ENCODE measurements around the gene TUT4. TPM values are rescaled to one million over a fixed set of nuclear protein-coding genes. Genes with fewer than 3 reads are reported as not detected.
A peak's percentile ranks its signal among the peaks of the same experiment; 100 is the strongest.

The TUT4 gene
- total and polyA plus RNA-seq, 2 donors (not counting 3 experiments of a cell fraction or from before 2014, with no cell fraction given), result 24.7 to 41.2 TPM

GRCh38 chr1:52595061-52595460 lies 42.2 kb upstream of the TUT4 start:
- no peak overlapping the region for H3K27ac ChIP-seq (ENCODE audit: insufficient read depth, low read depth, low read length)
- no peaks in the 10 kb centered on the region for H3K9me3 ChIP-seq (replicated peaks; ENCODE audit: control insufficient read depth, insufficient read depth, low read length)
- POLR2A ChIA-PET, result interaction anchor here (0.5 kb wide), 1 partner anchor 30 kb away, joined by 3 read pairs; no protein-coding TSS in a partner anchor
- no peaks in the 10 kb centered on the region for H3K36me3 ChIP-seq (ENCODE audit: control insufficient read depth in 2 of 2, extremely low read depth in 1 of 2, insufficient read depth in 2 of 2, low read length in 2 of 2)
- peak; percentile 68 for FAIRE-seq
- no peaks in the 10 kb centered on the region for H3K9me1 ChIP-seq (replicated peaks; ENCODE audit: control insufficient read depth, extremely low read depth, insufficient read depth, low read length)
- TF ChIP-seq EZH2 (IDR thresholded peaks at IDR 0.05; ENCODE audit: borderline replicate concordance, low read depth, low read length, severe bottlenecking) (no peak), JUN (IDR thresholded peaks at IDR 0.05; ENCODE audit: borderline replicate concordance, insufficient read depth, insufficient read length, low read depth) (no peak), GATA2 (IDR thresholded peaks at IDR 0.05; ENCODE audit: insufficient read depth, insufficient read length, low read depth, low read length) (no peak)
- no TSS peak for BruUV-seq (replicated peaks)
- H3K4me1 ChIP-seq (ENCODE audit: control insufficient read depth, extremely low read depth, insufficient read depth, low read length), result peaks cover 3% of the 10 kb centered on the region
- DNase-seq (ENCODE audit: low read depth, low spot score), result peak; percentile 74
- H3K79me2 ChIP-seq (ENCODE audit: control insufficient read depth, insufficient read depth, low read length), result no peaks in the 10 kb centered on the region
- no peaks in the 10 kb centered on the region for H4K20me1 ChIP-seq (replicated peaks; ENCODE audit: control insufficient read depth, extremely low read depth, insufficient read depth, low read length)
- dilution Hi-C loops (cut with MboI; ENCODE audit: extremely low pct_ligation_motif_present, low sequenced_read_pairs) (no loop called here), intact Hi-C loops (cut with micrococcal nuclease) (no loop called here)
- peaks cover 8 to 11% of the 10 kb centered on the region in 2 experiments for H3K27me3 ChIP-seq (ENCODE audit: control insufficient read depth in 2 of 2, insufficient read depth in 2 of 2, low read length in 2 of 2)
- H3K4me2 ChIP-seq (ENCODE audit: insufficient read depth, low read length), result no peak overlapping the region
- no peak overlapping the region for H2AFZ ChIP-seq (ENCODE audit: low read depth, low read length)
- H3K9ac ChIP-seq (replicated peaks; ENCODE audit: extremely low read depth, insufficient read depth, low read length), result no peak overlapping the region
- CTCF ChIA-PET, result interaction anchor here (1.4 to 2.4 kb wide), 2 partner anchors 9 to 41 kb away, joined by 3 to 5 read pairs; no protein-coding TSS in a partner anchor
- no peak overlapping the region for H3K4me3 ChIP-seq (replicated peaks in 1 of 3; ENCODE audit: insufficient read depth in 1 of 3, low read depth in 1 of 3, low read length in 3 of 3)

- Histone ChIP-seq H3K4me3 (replicated peaks in 1 of 3; ENCODE audit: insufficient read depth in 1 of 3, low read depth in 1 of 3, low read length in 3 of 3) (no peak overlapping the region), H3K27ac (ENCODE audit: insufficient read depth, low read depth, low read length) (no peak overlapping the region), H3K4me1 (ENCODE audit: control insufficient read depth, extremely low read depth, insufficient read depth, low read length) (peaks cover 3% of the 10 kb centered on the region), H3K9ac (replicated peaks; ENCODE audit: extremely low read depth, insufficient read depth, low read length) (no peak overlapping the region), H2AFZ (ENCODE audit: low read depth, low read length) (no peak overlapping the region), H3K4me2 (ENCODE audit: insufficient read depth, low read length) (no peak overlapping the region), H3K9me1 (replicated peaks; ENCODE audit: control insufficient read depth, extremely low read depth, insufficient read depth, low read length) (no peaks in the 10 kb centered on the region), H3K79me2 (ENCODE audit: control insufficient read depth, insufficient read depth, low read length) (no peaks in the 10 kb centered on the region), H4K20me1 (replicated peaks; ENCODE audit: control insufficient read depth, extremely low read depth, insufficient read depth, low read length) (no peaks in the 10 kb centered on the region), H3K36me3 (ENCODE audit: control insufficient read depth in 2 of 2, extremely low read depth in 1 of 2, insufficient read depth in 2 of 2, low read length in 2 of 2) (no peaks in the 10 kb centered on the region), H3K27me3 (ENCODE audit: control insufficient read depth in 2 of 2, insufficient read depth in 2 of 2, low read length in 2 of 2) (peaks cover 8 to 18% of the 10 kb centered on the region in 2 experiments), H3K9me3 (replicated peaks; ENCODE audit: control insufficient read depth, insufficient read depth, low read length) (no peaks in the 10 kb centered on the region)
- FAIRE-seq (no peak), DNase-seq (ENCODE audit: low read depth, low spot score) (no peak)
- CTCF ChIA-PET, result interaction anchor here (0.9 to 2.4 kb wide), 3 partner anchors 12 to 40 kb away, joined by 3 to 5 read pairs (median 4); no protein-coding TSS in a partner anchor
- intact Hi-C loops (cut with micrococcal nuclease) (no loop called here), dilution Hi-C loops (cut with MboI; ENCODE audit: extremely low pct_ligation_motif_present, low sequenced_read_pairs) (no loop called here)
- no TSS peak for BruUV-seq (replicated peaks)
- POLR2A ChIA-PET, result no interaction called here
- TF ChIP-seq JUN (IDR thresholded peaks at IDR 0.05; ENCODE audit: borderline replicate concordance, insufficient read depth, insufficient read length, low read depth), result no peak
- no peak for TF ChIP-seq CTCF (IDR thresholded peaks at IDR 0.05; ENCODE audit: extremely low read depth in 1 of 2, insufficient read depth in 1 of 2, low read depth in 1 of 2, low read length in 2 of 2)
- TF ChIP-seq EZH2 (IDR thresholded peaks at IDR 0.05; ENCODE audit: borderline replicate concordance, low read depth, low read length, severe bottlenecking), result no peak
- TF ChIP-seq FOS (IDR thresholded peaks at IDR 0.05; ENCODE audit: borderline replicate concordance, insufficient read depth, low read length), result no peak
- no peak for TF ChIP-seq MYC (IDR thresholded peaks at IDR 0.05; ENCODE audit: low read depth, low read length)
- no peak for TF ChIP-seq POLR2A (IDR thresholded peaks at IDR 0.05; ENCODE audit: low read depth, low read length)
- no peak for TF ChIP-seq GATA2 (IDR thresholded peaks at IDR 0.05; ENCODE audit: insufficient read depth, insufficient read length, low read depth, low read length)
- no peak for TF ChIP-seq POLR2AphosphoS5 (IDR thresholded peaks at IDR 0.05; ENCODE audit: insufficient read depth, low read depth, low read length)
Observed at GRCh38 chr1:52593495-52593894, 40.6 kb upstream of the TUT4 start.

All from endothelial cell of umbilical vein (primary cell).